A549 (cell line): ENCODE measurements around the gene C9orf78. TPM values are rescaled to one million over a fixed set of nuclear protein-coding genes. Genes with fewer than 3 reads are reported as not detected.

ENCODE experiments used
- ATAC-seq, 2 experiments: fragments of 200-7000 bp in 1 of 2; fragments of >200 bp in 1 of 2; cut with Nextera tagmentation in 1 of 2; cut with Tn5 transposase in 1 of 2; 3 replicates each; pipeline versions ENCODE4 v1.8.0 to v1.9.1; 2018 to 2020; ENCODE audit warnings: mild to moderate bottlenecking in 1 of 2, moderate library complexity in 1 of 2
- CTCF ChIA-PET: fragments of 300-600 bp; sonication (Branson Sonifier 250); formaldehyde crosslinking; extraction: SDS; loops from one replicate; lab custom pipeline; 2021; ENCODE audit warnings: antibody characterized with exemption, inconsistent platforms; lab: Yijun Ruan, JAX
- POLR2A ChIA-PET: fragments of 350-600 bp; formaldehyde crosslinking; extraction: SDS; loops from one replicate; lab custom pipeline; 2021; ENCODE audit warnings: antibody characterized with exemption, inconsistent platforms; lab: Yijun Ruan, JAX
- DNase-seq, 2 experiments: peaks; one replicate each; pipeline versions ENCODE4 v3.0.0 to v3.0.0-alpha.2; 2011 to 2016; ENCODE audit warnings: low read depth in 1 of 2, low spot score in 1 of 2
- FAIRE-seq: peaks from 2 replicates; lab custom pipeline; 2011; peaks lifted over from hg19 to GRCh38; lab: Jason Lieb, UNC
- H3K27ac ChIP-seq, 2 experiments: fragments of >200 bp; sonication (Bioruptor Twin); formaldehyde crosslinking; 3 replicates each; pipeline ENCODE4 v1.5.1; 2016 to 2017
- H3K4me1 ChIP-seq: fragments of >200 bp; sonication (Bioruptor Twin); formaldehyde crosslinking; 3 replicates; pipeline ENCODE4 v1.6.1; 2016
- H3K4me2 ChIP-seq: fragments of >200 bp; sonication (Bioruptor Twin); formaldehyde crosslinking; 3 replicates; pipeline ENCODE4 v1.6.1; 2016
- H3K4me3 ChIP-seq: fragments of >200 bp; sonication (Bioruptor Twin); formaldehyde crosslinking; 3 replicates; pipeline ENCODE4 v1.5.1; 2016
- H3K9me3 ChIP-seq: fragments of >200 bp; sonication (Bioruptor Twin); formaldehyde crosslinking; 3 replicates; pipeline ENCODE4 v1.6.1; 2016
- CBX8 ChIP-seq: fragments of 200-600 bp; sonication (generic); IDR thresholded peaks from 2 replicates; pipeline ENCODE4 v1.6.1; 2016
- HOXB5 ChIP-seq: fragments of 250-450 bp; sonication (Bioruptor Pico); IDR thresholded peaks from 2 replicates; pipeline ENCODE4 v1.5.0; 2020; ENCODE audit warnings: mild to moderate bottlenecking, moderate library complexity
- JUN ChIP-seq, 2 experiments: fragments of >200 bp; sonication (Bioruptor Twin); formaldehyde crosslinking; IDR thresholded peaks; 2 replicates in 1 of 2; 3 replicates in 1 of 2; pipeline ENCODE4 v1.6.1; 2016 to 2017
- WGBS: methylation state at CpG from one replicate; pipeline ENCODE4 v1.1.6; 2017; ENCODE audit errors: missing lambda C conversion rate; 5-methylcytosine and 5-hydroxymethylcytosine counted together
- polyA plus RNA-seq, 4 experiments: library from polyadenylated mRNA; depleted of rRNA in 3 of 4; stranded (reverse); fragments of >200 nt; fragmentation: RNase III in 1 of 4; extraction: RNeasy Plus Mini Kit Qiagen cat#74134 plus additional on column Dnase treatment in 1 of 4; gene quantifications; 2 replicates in 3 of 4; 3 replicates in 1 of 4; pipeline ENCODE4 v1.2.3, GENCODE V29; 2011 to 2017
- small RNA-seq, 6 experiments: library from RNA; depleted of rRNA; stranded (forward); fragments of <200 nt; gene quantifications; one replicate each; pipeline ENCODE3, GENCODE V24; 2012
- TF ChIP-seq, protein P1 (sequence below): IDR thresholded peaks from 2 replicates; pipeline ENCODE4 v1.6.1; 2012

The C9orf78 gene
- polyA plus RNA-seq, 2 of the 4 experiments (the other 2 are of a cell fraction): 91.4 to 131 TPM

GRCh38 chr9:129777769-129778130 lies 57.3 kb downstream of the C9orf78 start:
- CTCF ChIA-PET: interaction anchor here (0.8 to 26.1 kb wide), 16 partner anchors 8 to 659 kb away, joined by 3 to 1179 read pairs (median 4); partner anchors contain the start of genes ASB6 and PTGES
- H3K27ac ChIP-seq: peak overlapping the region; percentile 88 to 89
- H3K9me3 ChIP-seq: no peaks in the 10 kb centered on the region
- ATAC-seq (no peak), DNase-seq (no peak)
- TF ChIP-seq CBX8 (no peak), HOXB5 (CRISPR knock-in tag) (0 out of 2 replicates have a peak, but pooled peaks have one; percentile 10), JUN (IDR thresholded peaks at IDR 0.05) (no peak)
- TF ChIP-seq, protein P1, sequence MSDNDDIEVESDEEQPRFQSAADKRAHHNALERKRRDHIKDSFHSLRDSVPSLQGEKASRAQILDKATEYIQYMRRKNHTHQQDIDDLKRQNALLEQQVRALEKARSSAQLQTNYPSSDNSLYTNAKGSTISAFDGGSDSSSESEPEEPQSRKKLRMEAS: no peak
- TF ChIP-seq, all 56 proteins: peak for 1
- FAIRE-seq: no peak
- Histone ChIP-seq H3K4me1 (peaks cover 65% of the 10 kb centered on the region), H3K4me3 (no peak overlapping the region), H3K4me2 (peak overlapping the region; percentile 73)
- 71% methylated on average over 10 of the region's 11 CpGs for WGBS
- POLR2A ChIA-PET: interaction anchor here (0.6 to 3.5 kb wide), 9 partner anchors 10 to 138 kb away, joined by 3 to 27 read pairs (median 11); partner anchors contain the start of gene PTGES

Small RNAs within 50 kb of the gene (small RNA-seq; reads per million reads assigned to genes)
- 0 to 3.3 (median 0) reads per million in 6 experiments for gene MIR6855

Other genes with a start within 250 kb of the C9orf78 start
- gene C9orf50, start 214.2 kb downstream of the C9orf78 start, polyA plus RNA-seq (2011; rRNA removed): 0.10 TPM in 1 of 2 replicates, not detected in the other
- gene C9orf50, start 214.2 kb downstream of the C9orf78 start, polyA plus RNA-seq (2017; fragmentation: RNase III; extraction: RNeasy Plus Mini Kit Qiagen cat#74134 plus additional on column Dnase treatment): 0.05 TPM in 1 of 3 replicates, not detected in the others
- 39.2 and 49.4 TPM in 2 replicates for gene NTMT1, start 209.1 kb downstream of the C9orf78 start, polyA plus RNA-seq (2011; rRNA removed)
- 75.8 to 96.4 TPM (median 92.2 TPM) in 3 replicates for gene NTMT1, start 209.1 kb downstream of the C9orf78 start, polyA plus RNA-seq (2017; fragmentation: RNase III; extraction: RNeasy Plus Mini Kit Qiagen cat#74134 plus additional on column Dnase treatment)
- 9.2 and 9.4 TPM in 2 replicates for gene ASB6, start 193.1 kb downstream of the C9orf78 start, polyA plus RNA-seq (2011; rRNA removed)
- gene ASB6, start 193.1 kb downstream of the C9orf78 start, polyA plus RNA-seq (2017; fragmentation: RNase III; extraction: RNeasy Plus Mini Kit Qiagen cat#74134 plus additional on column Dnase treatment): 16.3 to 17.3 TPM (median 16.3 TPM) in 3 replicates
- gene PRRX2, start 169.6 kb downstream of the C9orf78 start, polyA plus RNA-seq (2011; rRNA removed): 0.90 and 0.95 TPM in 2 replicates
- gene PRRX2, start 169.6 kb downstream of the C9orf78 start, polyA plus RNA-seq (2017; fragmentation: RNase III; extraction: RNeasy Plus Mini Kit Qiagen cat#74134 plus additional on column Dnase treatment): 2.2 to 2.7 TPM (median 2.3 TPM) in 3 replicates
- gene PTGES, start 82.2 kb downstream of the C9orf78 start, polyA plus RNA-seq (2011; rRNA removed): 19.1 and 22.1 TPM in 2 replicates
- gene PTGES, start 82.2 kb downstream of the C9orf78 start, polyA plus RNA-seq (2017; fragmentation: RNase III; extraction: RNeasy Plus Mini Kit Qiagen cat#74134 plus additional on column Dnase treatment): 48.1 to 58.8 TPM (median 53.7 TPM) in 3 replicates
- 32.4 and 38.0 TPM in 2 replicates for gene TOR1B, start 32.1 kb downstream of the C9orf78 start, polyA plus RNA-seq (2011; rRNA removed)
- gene TOR1B, start 32.1 kb downstream of the C9orf78 start, polyA plus RNA-seq (2017; fragmentation: RNase III; extraction: RNeasy Plus Mini Kit Qiagen cat#74134 plus additional on column Dnase treatment): 23.3 to 26.9 TPM (median 24.9 TPM) in 3 replicates
- gene TOR1A, start 11.1 kb downstream of the C9orf78 start, polyA plus RNA-seq (2011; rRNA removed): 74.9 and 77.3 TPM in 2 replicates
- 52.3 to 58.7 TPM (median 54.0 TPM) in 3 replicates for gene TOR1A, start 11.1 kb downstream of the C9orf78 start, polyA plus RNA-seq (2017; fragmentation: RNase III; extraction: RNeasy Plus Mini Kit Qiagen cat#74134 plus additional on column Dnase treatment)
- gene USP20, start 183 bp upstream of the C9orf78 start, polyA plus RNA-seq (2011; rRNA removed): 3.8 and 3.9 TPM in 2 replicates
- gene USP20, start 183 bp upstream of the C9orf78 start, polyA plus RNA-seq (2017; fragmentation: RNase III; extraction: RNeasy Plus Mini Kit Qiagen cat#74134 plus additional on column Dnase treatment): 5.0 to 5.9 TPM (median 5.9 TPM) in 3 replicates
- gene FNBP1, start 207.9 kb upstream of the C9orf78 start, polyA plus RNA-seq (2011; rRNA removed): 15.6 and 17.9 TPM in 2 replicates
- gene FNBP1, start 207.9 kb upstream of the C9orf78 start, polyA plus RNA-seq (2017; fragmentation: RNase III; extraction: RNeasy Plus Mini Kit Qiagen cat#74134 plus additional on column Dnase treatment): 10.3 to 11.4 TPM (median 10.6 TPM) in 3 replicates
- 45.1 and 62.4 TPM in 2 replicates for gene GPR107, start 218.6 kb upstream of the C9orf78 start, polyA plus RNA-seq (2011; rRNA removed)
- 28.1 to 30.1 TPM (median 28.2 TPM) in 3 replicates for gene GPR107, start 218.6 kb upstream of the C9orf78 start, polyA plus RNA-seq (2017; fragmentation: RNase III; extraction: RNeasy Plus Mini Kit Qiagen cat#74134 plus additional on column Dnase treatment)